GM18519 (cell line): Measurements from ENCODE around the gene PARVA.
"Not testable (repeated sequence)": the region's sequence is repeated elsewhere in the genome, so short reads cannot be mapped to it uniquely, and the experiment has no call there.

Experiments used
- ATAC-seq: cut with Tn5 transposase; IDR thresholded peaks from one replicate; pipeline ENCODE4 v1.9.1; 2021; ENCODE audit warnings: mild to moderate bottlenecking, moderate library complexity; ENCODE audit not compliant: unreplicated experiment, low FRiP score

PARVA gene, protein sequence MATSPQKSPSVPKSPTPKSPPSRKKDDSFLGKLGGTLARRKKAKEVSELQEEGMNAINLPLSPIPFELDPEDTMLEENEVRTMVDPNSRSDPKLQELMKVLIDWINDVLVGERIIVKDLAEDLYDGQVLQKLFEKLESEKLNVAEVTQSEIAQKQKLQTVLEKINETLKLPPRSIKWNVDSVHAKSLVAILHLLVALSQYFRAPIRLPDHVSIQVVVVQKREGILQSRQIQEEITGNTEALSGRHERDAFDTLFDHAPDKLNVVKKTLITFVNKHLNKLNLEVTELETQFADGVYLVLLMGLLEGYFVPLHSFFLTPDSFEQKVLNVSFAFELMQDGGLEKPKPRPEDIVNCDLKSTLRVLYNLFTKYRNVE

DNA sequence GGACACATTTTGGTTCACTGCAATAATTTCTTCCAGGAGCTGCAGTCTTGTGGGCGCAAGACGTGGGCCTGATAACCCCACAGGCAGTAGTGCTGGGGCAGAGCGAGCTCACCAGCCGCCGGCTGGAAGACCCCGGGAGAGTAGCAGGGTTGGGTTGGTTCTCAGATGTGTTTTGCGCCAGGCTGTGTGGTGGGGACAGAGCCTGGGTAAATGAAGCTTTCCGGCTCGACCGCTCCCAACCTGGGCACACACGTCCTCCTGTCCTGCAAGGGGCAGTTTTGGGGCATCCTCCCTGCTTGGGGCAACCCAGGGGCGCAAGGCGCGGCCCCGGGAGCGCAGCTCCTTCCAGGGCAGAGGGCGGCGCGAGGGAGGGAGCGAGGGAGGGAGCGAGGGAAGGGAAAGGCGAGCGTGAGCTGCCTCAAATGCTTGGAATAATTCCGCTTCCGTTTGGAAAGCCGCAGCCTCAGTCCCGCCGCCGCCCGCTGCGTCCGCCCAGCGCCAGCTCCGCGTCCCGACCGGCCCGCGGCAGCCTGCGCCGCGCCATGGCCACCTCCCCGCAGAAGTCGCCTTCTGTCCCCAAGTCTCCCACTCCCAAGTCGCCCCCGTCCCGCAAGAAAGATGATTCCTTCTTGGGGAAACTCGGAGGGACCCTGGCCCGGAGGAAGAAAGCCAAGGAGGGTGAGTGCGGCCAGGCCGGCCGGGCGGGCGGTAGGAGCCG, at the start of gene PARVA:
Gene PARVA (plus strand): TSS at position 466 of the 718 bp plus-strand sequence. CDS start 77 bp downstream, at position 543.
- no peak for ATAC-seq

DNA sequence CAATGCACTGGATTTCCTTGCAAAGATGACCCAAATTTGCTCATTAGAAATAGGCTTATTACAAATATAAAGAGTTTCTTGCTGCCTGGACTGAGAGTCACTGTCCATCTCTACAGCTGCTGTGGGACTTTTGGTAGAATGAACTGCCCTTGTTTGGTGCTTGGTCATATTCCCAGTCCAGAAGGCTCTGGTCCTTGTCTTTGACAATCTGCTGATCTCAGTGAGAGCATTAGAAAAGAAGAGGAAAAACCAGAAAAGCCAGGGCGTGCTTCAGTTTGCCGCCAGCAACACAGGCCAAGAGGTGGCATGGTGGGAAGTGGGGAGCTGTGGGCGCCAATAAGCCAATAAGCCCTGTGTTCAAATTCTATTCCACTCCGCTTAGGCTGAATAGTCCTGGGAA, 48.2 kb upstream of the PARVA start:
- no peak for ATAC-seq

DNA sequence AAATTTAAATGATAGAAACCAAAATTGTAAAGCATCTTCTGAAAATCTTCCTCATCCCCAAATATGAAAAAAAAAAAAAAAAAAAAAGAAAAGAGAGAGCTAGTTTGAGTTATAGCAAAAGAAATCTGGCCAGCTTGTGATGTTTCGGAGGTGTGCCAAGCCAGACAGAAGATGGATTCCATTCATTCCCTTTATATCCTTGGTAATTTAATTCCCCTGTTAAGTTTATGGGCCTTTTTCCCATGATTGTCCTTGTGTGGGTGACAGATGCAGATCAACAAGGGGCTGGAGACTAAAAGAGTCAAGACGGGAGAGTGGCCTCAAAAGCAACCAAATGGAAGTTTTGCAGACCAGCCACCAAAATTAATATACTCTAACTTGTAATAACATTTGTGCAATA, 47.6 kb upstream of the PARVA start:
- ATAC-seq: no peak

- ATAC-seq: no peak
These were observed 46.7 kb upstream of the PARVA start for GRCh38 chr11:12330485-12331231.

- no peak for ATAC-seq
These were observed 46.0 kb upstream of the PARVA start for GRCh38 chr11:12331239-12331874.

- ATAC-seq: no peak
These were observed 33.8 kb upstream of the PARVA start for GRCh38 chr11:12343526-12343925.

- ATAC-seq: no peak
These were observed 23.8 kb upstream of the PARVA start for GRCh38 chr11:12353534-12353933.

DNA sequence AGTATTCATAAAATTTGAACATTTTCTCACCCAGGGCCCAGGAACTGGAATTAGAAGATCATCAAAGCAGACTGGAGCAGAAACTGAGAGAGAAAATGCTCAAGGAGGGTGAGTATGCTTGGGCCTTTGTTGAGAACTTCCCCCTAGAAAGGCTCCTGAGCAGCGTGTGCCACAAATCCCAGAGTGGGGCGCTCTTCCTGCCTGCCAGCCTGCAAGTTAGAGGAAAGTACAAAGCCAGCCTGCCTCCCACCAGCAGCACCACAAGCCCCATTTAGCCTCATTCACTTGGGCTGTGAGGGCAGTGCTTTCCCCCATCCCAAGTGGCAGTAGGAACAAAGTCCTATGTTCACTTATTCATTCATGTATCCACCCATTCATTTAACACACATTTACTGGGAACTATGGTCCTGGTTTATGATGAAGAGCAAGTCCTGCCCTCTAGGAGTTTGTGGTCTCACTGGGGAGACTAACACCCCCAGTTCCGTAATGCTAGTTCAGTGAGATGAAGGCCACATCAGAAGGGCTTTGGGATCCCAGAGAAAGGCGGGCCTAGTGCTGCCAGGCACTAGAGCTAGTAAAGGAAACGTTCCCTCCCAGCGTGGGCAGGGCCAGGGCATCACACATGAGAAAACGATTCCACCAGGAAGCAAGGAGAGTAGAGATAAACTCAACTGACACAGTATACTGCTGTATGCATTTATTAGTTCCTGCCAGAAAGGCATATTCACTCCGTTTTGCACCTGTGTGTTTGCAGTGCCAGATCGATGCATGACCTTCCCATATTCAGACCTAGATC, 22.4 kb upstream of the PARVA start:
- no peak for ATAC-seq

DNA sequence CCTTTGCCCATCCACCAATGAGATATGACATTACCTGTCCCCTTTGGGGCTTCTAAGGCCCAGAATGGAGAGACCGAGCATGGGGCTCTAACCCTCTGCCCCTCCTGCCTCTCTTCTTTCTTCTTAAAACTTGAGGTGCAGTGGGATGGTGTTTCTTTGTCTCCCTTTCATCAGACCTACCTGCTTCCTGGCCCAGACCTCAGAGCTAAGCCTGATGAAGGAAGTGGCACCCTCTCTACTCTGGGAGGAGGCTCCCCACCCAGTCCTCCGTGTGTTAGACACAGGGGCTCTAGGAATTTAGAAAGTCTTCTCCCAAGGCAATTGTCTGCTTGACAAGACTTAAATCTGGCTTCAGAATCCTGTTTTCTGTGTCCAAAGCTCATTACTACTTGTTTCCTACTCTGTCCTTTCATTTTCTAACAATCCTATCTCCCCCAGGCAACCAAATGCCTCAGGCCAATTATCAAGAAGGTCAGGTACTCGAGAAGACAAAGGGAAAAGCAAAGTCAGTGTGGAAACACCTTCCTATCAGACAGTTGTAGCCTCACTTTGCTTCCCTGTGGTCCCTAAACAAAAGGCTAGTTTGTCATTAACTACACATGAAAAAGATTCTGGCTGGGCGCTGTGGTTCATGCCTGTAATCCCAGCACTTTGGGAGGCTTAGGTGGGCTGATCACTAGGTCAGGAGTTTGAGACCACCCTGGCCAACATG, 20.3 kb upstream of the PARVA start:
- ATAC-seq: no peak

DNA sequence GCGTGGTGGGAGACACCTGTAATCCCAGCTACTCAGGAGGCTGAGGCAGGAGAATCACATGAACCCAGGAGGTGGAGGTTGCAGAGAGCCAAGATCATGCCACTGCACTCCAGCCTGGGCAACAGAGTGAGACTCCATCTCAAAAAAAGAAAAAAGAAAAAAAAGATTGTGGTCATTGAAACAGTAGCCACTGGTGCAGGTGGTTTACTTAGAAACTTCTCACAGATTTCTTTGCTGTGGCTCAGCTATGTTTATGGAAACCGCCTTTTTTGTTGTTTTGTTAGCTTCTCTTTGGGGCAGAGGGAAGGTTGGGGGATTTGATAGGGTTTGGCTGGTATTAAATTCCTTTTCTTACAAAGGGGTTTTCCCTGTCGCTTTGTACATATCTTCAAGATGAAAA, 19.7 kb upstream of the PARVA start:
- not testable (repeated sequence) for ATAC-seq

DNA sequence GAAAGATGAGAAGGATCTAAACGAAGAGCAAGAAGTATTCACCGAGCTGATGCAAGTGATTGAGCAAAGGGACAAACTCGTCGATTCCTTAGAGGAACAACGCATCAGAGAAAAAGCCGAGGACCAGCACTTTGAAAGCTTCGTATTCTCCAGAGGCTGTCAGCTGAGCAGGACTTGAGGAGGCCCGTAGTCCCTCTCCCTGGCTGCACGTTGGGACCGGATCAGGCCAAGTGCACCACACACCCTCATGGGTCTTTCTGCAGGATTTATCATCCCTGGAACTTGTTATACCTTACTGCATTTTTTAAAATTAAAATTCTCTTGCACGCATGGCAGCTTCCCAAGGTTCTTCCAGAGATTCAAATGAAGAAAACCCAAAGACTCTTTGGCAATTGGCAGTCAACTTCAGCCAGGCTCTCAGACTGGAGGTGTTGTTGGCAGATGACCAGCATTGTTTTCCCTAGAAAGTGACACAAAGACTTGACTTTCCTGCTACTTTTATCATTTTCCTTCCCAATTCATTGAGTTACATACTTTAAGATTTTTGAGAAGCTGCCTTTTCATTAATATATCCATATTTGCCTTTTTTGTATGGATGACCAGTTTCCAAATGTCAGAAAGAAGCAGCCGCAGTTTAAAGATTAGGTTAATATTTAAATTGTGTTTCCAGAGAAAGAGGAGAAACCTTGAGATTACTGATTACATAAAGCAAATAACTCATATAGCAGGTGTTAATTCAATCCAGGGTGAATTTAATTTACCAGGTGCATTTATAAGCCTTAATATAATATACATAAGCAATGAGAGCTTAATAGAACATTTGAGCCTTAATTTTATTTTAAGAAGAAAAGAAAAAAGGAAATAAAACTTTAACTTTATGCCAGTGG, 18.8 kb upstream of the PARVA start:
- no peak for ATAC-seq

- no peak for ATAC-seq
These were observed 17.6 kb upstream of the PARVA start for GRCh38 chr11:12359761-12360160.

DNA sequence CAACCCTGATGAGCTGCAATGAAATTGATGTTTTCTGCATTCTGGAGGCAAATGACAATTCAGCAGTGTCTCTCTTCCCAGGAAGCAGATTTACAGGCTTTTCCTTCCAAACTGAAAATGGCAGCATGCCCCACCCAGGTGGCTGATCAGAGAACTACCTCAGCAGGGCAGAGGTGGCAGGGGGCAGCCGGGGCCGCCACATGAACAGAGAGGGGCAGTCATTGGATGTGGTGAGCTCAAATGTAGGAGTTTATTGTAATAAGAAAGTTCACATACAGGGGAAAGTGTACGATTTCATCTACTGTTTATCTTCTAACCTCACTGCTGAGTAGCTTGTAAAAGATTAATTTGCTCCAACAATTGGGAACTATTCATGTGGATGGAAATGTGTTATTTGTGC, 15.7 kb upstream of the PARVA start:
- no peak for ATAC-seq

DNA sequence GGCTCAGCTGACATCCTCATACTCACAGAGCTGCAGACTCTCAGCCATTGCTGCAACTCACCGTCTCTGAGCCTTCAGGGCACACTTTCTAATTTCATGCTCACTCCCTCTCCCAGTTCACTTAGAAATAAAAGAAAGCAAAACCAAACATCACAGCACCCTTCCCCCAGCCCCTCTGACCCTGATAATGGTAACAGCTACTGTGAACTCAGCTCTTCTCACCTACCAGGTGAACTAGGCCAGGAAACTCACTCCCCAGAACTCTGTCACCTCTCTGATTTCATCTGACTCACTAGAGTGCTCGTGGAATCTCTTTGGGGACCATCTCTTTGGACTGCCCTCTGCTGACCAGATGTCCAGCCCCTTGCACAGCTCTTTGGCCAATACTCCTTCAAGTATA, 14.5 kb upstream of the PARVA start:
- no peak for ATAC-seq

- no peak for ATAC-seq
These were observed 14.0 kb upstream of the PARVA start for GRCh38 chr11:12363373-12363772.

- not testable (repeated sequence) for ATAC-seq
These were observed 11.3 kb upstream of the PARVA start for GRCh38 chr11:12365965-12366575.

DNA sequence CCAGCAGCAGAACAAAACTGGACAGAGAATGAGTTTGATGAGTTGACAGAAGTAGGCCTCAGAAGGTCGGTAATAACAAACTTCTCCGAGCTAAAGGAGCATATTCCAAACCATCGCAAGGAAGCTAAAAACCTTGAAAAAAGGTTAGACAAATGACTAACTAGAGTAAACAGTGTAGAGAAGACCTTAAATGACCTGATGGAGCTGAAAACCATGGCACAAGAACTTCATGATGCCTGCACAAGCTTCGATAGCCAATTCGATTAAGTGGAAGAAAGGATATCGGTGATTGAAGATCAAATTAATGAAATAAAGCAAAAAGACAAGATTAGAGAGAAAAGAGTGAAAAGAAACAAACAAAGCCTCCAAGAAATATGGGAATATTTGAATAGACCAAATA, 10.3 kb upstream of the PARVA start:
- ATAC-seq: not testable (repeated sequence)

DNA sequence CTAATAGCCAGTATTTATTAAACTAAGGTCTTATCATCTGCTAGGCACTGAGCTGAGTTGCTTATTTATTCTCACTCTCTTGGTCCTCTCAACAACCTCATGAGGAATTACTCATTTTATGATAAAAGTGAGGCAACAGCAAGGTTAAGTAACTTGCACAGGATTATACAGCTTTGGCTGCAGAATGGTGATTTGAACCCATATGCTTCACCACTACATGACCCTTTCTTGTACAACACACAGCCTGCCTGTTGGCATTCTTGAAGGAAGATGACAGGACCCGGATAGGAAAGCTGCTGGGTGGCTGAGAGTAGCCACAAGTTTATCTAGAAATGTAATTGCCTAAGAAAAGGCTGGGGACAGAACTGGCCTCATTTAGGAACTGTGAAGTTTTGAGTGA, 5.3 kb upstream of the PARVA start:
- no peak for ATAC-seq
